ENCODE measurements around the gene CTNS.
A peak's percentile ranks its signal among the peaks of the same experiment; 100 is the strongest.

Gene CTNS

DNA sequence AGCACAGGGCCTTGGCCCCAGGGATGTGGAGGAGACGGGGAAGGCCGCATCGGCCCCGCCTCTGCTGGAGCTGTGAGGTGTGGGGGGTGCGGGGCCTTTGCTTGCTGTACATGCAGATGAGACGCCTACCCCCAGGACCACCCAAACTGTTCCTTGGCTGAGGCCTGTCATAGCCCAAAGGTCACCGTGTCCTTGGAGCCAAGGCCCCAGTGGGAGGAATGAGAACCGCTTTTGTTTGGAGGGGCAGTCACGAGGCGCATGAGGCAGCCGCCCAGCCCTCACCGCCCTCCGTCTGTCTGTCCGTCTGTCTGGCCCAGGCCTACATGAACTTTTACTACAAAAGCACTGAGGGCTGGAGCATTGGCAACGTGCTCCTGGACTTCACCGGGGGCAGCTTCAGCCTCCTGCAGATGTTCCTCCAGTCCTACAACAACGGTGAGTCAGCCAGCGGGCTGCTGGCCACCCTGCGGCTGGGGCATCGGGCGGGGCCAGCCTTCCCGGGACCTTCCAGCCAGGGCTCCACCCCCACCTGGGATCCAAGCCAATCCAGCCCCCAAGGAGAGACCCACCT, 23.1 kb downstream of the CTNS start:
- no peak for DNase-seq

DNA sequence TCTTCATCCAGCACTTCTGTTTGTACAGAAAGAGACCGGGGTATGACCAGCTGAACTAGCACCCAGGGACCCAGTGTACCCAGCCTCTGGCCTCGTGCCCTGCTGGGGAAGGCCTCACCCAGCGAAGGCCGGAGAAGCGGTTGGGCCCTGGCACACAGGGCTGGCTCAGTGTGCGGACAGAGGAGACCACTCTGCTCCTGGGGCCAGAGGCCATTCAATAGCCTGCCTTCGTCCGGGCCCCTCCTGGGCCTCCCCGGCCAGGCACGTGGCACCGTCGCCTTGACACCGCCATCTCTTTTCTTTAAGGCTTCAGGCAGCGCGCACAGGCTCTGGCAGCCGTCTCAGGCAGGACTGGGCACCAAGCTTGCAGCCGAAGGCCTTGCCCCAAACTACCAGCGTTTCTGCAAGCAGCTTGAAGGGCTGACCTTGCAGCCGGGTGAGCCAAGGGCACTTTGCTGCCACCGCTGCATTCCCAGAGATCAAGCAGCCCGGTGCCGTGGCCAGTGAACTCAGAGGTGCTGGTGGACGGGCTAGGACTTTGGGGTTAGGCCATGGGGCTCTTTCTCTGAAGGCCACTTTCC, 23.8 kb downstream of the CTNS start:
- no peak for DNase-seq

DNA sequence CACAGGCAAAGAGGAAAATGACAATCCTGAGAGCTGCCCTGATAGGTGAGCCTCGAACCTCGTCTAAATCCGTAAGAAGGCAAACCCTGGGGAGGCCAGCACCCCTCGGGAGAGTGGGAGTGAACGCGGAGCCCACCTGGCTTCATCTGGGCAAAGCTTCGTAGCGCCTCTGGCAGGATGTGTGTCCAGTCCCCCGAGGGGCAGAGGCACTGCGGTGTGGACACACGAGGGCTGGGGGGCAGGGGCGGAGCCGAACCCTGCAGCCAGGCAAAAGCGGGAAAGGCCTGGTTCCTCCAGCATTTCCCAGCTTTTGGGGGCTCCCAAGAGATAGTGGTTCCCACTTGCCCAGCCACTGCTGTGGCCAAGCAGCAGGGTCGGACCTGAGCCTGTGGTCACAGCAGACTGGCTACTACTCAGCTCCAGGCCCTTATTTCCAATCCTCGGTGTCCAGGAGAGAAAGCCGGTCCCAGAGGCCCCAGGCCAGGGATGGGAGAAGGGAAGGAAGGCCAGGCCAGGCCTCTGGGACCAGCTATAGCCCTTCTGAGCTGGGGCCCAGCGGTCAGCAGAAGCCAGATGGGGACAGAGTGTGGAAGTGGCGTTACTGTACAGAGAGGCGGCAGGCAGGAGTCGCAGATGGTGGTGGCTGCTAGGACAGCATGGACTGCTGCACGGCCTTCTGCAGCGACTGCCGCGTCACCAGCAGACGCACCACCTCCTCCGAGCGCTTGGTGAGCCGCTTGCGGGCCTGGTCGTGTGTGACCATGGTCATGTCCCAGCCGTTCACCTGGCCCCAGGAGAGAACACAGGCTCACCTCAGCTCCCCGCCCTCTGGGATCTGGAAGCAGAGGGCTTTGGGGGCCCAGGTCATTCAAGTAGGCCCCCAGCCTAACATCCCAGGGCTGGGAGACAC, 26.8 kb downstream of the CTNS start:
- no peak for DNase-seq

DNA sequence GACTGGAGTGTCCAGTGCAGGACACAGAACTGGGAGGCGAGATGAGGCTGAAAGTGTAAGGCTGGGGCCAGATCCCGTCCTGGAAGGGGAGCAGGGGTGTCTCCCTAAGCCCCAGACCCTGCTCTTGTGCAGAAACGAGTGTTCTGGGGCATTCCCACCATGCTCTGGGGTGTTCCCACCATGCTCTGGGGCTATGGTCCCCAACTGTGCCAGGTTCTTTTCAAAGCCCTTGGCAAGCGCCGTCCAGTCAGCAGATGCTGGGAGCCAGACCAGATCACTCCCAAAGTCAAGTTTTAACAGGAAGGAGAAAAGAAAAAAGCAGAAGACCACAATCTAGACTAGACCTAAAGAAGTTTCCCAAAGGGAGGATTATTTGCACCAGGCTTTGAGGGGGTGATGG, 29.3 kb downstream of the CTNS start:
- no peak for DNase-seq

DNA sequence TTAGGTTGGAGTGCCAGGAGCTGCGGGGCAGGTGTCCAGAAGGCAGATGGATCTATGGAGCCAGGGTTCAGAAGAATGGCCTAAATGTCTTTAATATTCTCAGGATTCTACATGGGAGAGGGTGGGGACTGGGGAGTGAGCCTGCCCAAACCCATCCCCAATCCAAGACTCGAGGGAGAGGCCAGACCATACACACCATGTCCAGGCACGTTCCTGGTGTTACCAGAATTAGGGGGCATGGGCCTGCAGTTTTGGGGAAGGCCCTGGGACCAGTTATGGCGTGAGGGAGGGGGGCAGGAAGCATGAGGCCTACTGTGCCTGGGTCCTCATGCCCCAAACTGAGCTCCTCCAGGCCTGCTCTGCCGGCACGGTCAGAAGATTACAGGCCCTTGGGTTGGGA, 30.0 kb downstream of the CTNS start:
- DNase-seq, result no peak

DNA sequence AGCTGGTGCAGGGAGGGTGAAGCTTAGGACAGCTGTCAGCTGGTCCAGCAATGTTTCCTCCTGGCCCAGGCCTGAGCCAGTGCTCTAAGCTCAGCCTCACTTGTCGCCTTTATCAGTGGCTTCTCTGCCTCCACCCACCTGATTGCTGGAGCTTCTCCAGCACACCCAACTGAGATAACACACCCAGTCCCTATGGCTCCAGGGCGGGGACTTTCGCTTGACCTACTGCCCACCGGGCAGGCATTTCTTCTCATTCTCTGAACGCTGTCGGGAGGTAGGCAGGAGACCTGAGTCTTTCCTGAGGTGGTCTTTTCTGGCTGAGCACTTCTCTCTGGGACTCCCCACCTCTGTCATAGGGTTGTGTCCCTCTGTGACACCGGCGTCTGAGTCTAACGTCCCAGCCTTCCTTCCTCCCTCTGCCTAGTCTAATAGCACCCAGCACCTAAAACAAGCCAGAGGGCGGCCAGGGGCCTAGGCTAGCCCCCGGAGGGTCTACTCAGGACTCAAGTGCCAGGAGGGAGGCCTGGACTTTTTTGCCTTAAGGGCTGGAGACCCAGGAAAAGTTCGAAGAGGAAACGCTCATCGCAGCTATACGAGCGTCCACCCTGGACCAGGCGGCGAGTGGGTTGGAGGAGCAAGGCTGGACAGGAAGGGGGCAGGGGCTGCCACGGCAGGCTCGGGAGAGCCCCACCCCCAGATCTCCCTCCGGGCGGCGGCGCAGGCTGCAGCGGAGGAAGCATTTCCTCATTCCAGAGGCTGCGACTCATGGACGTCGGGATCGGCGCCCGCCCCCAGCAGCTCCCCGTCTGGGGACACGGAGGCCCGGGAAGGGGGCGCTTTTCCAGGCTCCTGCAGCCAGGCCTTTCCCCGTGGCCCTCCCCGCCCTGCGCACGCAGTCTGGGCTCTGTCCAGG, 31.1 kb downstream of the CTNS start:
- DNase-seq, result peak in 2 of 3 experiments; percentile 13 to 77

DNA sequence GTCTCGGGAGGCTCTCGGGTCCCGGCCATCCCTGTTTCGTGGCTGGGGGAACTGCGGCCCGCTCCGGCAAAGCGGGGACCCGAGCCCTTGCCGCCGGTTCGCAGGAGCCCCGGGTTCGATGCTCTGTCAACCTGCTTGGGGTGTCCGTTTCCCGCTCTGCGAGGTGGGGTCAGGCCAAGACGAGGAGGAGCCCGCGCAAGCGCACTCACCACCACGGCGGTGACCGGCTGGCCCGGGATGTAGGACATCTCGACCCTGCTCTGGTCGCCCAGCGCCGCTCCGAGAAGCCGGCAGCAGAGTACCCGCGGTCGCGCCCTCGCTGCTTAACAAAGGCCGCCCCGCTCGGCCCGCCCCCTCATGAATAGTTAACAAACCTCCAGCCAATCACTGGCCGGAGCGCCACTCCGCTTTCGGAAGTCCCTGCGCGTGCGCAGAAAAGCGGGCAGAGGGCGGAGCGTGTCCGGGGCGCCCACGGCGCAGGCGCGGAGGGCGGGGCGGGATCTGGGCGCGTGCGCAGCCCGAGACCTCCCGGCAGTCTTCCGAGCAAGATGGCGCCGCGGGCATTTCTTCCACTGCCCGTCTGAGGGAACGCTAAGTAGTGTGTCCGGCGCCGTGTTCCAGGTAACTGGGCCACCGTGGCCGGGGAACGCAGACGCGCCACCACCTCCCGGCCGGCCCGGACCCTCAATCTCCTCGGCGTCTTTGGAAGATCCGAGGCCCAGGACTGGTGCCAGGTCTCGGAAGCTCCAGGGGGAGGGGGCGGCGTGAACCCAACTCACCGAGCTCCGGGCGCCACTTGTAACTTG, 31.9 kb downstream of the CTNS start, which contains the start of the genes EMC6 and TAX1BP3:
TSS of gene EMC6 (plus strand) at position 534 of the 806 bp plus-strand sequence. CDS start 335 bp downstream, outside the sequence.
TSS of gene TAX1BP3 (minus strand) at position 300 of the 806 bp plus-strand sequence. CDS start at position 248, 52 bp downstream.
- DNase-seq, result peak; percentile 94 to 97 (median 95)

DNA sequence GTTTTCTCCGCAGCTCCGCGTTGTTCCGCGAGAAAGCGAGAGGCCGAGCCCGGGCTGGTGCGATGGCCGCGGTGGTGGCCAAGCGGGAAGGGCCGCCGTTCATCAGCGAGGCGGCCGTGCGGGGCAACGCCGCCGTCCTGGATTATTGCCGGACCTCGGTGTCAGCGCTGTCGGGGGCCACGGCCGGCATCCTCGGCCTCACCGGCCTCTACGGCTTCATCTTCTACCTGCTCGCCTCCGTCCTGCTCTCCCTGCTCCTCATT, 32.5 kb downstream of the CTNS start:
- DNase-seq, result no peak

DNA sequence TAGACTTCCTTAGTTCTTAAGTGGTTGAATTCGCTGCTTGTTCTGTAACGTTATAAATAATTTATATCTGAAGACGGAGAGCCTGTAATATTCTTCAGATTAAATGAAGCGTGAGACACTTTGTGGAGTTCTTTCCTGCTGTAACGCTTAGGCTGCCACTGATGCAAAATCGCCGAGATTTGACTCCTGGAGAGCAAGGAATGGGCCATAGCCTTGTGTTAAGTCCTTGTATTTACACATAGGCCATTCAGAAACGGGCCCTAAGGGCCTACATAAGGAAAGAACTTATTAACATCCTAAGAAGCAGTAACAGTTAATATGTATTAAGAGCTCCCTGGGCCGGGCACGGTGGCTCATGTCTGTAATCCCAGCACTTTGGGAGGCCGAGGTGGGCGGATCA, 33.0 kb downstream of the CTNS start:
- DNase-seq, result peak in 1 of 3 experiments; percentile 11

DNA sequence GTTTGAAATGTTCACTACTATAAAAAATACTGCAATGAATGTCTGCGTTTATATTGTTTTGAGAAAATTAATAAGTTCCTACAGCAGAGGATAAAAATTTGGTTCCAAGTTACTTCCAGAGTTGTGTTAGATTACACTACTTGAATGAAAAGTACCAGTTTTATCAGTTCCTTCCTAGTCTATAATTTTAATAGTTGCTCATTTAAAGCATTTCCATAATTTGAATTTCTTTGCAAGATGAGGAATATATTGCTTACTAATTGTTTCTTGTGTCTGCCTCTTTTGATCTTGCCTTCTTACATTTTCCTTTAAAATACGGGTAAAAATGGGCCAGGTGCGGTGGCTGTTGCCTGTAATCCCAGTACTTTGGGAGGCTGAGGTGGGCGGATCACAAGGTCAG, 36.0 kb downstream of the CTNS start:
- no peak for DNase-seq

DNA sequence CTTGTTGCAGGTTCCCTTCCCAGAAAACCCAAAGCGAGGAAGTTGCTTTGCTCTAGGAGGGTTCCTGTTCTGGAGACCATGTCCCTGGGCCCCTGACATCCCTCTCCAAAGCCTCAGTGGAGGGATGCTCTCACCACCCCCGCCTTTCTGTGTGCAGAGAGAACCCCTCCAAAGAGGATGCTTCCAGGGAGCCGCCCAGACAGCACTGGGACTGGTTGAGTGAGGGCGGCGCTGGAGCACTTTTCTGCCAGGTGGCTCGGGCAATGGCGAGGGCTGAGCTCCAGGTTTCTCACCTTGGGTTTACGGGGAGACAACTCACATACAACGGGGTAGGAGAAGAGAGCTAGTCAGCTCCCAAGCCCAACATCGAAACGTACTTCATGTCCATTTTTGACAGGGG, 39.3 kb downstream of the CTNS start:
- DNase-seq, result no peak

DNA sequence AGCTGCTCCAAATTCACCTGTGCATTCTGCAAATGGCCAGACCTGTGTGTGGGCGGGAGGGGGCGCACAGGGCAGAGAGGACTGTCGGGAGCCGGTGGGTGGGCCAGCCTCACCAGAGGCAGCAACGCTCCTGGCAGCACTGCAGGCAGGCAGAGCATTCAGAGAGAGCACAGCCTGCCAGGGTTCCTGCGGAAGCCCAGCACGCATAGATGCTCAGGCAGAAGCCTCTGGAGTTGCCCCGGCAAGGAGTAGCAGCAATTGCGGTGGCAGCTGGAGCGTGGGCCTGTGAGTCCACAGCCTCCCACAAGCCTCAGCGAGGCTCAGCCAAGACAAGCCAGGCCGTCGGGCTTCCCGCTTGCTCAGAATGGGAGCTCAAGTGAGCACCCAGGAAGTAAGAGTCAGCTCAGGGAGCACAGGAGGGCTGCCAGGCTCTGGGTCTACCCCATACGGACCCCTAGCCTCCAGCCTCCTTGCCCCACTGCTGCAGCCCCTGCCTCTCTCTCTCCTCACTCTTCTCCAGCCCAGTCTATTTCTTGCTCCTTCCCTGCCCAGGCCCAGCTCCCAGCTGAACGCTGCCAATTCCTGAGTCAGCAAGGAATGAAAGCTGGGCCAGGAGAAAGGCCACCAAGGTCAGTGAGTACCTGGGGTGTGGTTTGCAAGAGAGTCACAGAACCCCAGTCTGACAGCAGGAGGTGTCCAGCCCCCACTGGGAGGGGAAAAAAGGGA, 41.7 kb downstream of the CTNS start:
- no peak for DNase-seq

DNA sequence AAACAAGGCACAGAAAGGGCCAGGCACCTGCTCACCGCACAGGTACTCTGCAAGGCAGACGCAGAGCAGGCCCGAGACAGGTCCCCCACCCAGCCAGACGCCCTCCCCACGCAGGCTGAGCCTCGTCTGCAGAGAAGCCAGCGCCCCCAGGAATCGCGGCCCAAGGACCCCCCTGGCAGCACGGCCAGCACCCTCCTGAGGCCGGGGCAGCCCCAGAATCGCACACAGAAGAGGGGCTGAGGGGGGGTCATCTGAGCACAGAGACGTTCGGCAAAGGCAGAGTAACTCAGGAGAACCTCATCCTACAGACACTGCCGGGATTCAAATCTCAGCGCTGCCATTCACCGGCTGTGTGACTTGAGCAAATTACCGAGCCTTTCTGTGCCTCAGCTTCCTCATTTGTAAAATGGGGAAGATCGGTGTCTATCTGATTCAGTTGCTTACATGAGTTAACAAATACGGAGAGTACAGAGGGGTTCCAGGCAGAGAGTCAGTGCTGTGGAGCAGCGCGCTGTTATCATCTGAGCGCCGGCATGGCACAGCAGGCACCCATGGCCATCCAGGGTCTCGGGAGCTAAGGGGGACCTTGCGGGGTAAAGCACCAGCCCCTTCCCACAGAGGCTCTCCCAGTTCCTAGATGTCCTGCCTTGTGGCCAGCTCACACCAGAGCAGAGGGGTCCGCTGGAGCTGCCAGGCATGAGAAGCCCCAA, 42.4 kb downstream of the CTNS start:
- no peak for DNase-seq

DNA sequence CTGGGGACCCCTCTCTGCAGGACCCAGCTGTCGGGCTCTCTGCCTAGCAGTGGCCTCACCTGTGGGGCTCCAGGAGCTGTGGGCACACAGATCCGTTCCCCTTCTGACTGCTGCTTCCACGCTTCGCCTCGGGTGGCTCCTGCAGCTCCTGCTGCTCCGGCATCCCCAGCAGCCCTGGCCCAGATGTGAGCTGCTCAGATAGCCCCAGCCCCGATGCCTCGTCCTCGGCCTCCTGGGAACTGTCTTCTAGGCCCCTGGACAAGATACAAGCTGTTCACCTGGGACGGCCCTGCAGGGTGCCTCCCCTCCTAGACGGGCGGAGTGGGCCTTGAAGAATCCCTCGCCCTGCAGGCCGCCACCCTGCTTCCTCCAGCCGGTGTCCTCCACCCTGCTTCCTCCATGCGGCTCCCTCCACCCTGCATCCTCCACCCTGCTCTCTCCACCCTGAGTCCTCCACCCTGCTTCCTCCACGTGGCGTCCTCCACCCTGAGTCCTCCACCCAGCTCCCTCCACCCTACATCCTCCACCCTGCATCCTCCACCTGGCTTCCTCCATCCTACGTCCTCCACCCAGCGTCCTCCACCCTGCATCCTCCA, 43.1 kb downstream of the CTNS start:
- no peak for DNase-seq

DNA sequence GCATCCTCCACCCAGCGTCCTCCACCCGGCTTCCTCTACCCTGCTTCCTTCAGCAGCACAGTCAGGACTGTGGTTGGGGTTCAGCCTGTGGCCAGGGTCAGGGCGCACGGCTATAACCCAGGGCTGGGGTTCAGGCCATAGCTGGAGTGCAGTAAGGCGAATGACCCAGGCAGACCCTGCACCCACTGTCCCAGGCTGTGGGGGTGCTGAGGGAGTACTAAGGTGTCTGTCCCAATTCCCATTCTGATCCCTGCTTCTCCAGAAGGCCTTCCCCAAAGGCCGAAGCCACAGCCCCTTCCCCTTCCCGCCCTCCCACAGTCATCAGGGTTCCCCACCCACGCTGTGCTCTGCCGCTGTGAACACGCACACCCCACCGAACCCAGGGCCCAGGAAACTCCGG, 44.5 kb downstream of the CTNS start:
- no peak for DNase-seq

DNA sequence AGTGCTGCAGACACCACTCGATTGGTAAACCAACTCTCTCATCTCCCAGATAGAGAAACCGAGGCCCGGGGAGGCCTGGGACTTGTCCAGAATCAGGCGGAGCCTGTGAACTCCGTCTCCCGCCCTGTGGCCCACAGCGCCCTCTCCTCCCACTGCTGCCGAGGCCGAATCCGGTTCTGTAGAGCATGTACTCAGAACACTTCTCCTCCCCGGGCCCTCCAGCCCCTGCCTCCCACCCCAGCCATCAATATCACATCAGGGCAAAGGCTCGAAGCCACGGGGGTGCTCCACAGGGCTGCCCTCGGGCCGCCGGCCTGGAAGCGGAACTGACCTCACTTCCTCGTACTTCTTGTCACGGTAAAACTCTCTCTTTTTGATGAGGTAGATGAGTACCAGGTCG, 45.0 kb downstream of the CTNS start:
- no peak for DNase-seq

DNA sequence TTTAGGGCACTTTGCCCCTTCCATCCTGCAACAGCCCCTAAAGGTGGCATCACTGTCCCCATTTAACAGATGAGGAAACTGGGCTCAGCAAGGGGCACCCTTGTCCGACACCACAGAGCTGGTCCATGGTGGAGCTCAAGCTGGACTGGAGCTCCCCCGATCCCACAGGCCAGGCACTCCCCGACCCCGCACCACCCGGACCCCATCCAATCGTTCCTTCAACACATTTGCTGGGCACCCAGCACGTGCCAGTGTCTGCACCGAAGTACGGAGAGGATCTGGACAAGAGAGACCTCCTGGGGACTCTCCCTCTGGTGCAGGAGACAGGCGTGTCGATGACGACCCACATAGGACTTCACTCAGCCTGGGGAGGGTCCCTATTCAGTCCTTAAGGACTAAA, 45.5 kb downstream of the CTNS start:
- DNase-seq, result no peak

DNA sequence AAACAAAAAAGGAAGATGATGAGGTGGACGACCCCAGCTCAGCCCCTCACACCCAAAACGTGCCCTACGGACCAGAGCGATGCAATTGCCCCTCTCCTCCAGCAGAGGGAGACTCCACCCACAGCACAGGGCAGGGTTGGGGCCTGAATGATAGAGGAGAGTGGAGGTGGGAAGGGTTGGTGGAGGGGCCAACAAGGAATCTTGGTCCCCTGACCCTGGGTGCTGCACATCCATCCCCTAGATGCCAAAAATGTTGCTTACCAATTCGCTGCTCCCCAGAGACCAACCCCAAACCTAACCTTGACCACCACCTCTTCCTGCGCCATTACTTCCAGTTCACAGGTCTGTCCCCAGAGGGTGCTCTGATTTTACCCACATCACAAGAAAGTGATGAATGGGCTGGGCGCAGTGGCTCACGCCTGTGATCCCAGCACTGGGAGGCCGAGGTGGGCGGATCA, 46.5 kb downstream of the CTNS start:
- DNase-seq, result peak in 1 of 3 experiments; percentile 18

DNA sequence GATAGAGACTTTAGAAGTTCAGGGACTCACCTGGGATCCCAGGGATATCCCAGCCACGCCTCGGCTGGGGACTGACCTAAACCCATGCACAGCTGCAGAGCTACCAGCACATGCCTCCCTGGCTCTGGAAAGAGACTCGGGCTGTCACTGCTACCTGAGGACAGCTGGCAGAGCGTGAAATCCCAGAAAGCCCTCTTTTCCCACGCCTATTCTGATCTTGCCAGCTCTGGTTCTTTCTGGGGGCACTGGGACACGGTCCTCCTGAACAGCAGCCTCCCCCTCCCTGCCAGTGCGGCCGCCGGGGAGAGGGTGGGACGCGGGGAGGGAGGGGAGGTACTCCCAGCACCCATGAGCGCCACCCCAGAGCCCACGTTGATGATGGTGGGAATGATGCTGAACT, 48.6 kb downstream of the CTNS start:
- DNase-seq, result no peak

DNA sequence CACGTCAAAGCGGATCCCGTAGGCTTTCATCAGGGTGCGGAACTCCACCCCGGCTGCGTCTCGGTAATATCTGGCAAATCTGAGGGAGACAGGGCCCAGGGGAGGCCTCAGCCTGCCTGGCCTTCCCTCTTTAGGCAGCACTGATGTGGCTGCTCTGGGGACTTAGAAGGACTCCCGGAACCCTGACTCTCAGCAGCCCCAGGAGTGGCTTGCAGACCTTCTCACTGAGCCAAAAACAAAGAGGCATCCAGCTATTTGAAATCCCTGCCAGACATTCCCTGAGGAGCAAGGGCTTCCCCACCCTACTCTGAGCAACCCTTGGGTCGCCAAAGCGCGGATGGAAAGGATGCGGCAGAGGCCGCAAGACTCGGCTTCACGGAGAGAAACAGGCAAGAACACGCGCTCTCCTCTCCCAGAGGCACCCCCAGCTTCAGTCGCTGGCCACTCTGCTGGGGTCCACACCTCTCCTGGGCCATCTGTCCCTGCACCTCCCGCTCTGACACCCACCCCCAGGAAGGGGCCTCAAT, 51.5 kb downstream of the CTNS start:
- DNase-seq, result no peak

Data from NCI-H1417 (cell line).